Effector memory CD4-positive, alpha-beta T cell (primary cell): ENCODE measurements around the gene CLPTM1L.
"Not testable (repeated sequence)": the region's sequence is repeated elsewhere in the genome, so short reads cannot be mapped to it uniquely, and the experiment has no call there.

Source experiments
- DNase-seq, 3 donors: peaks; one replicate each; pipeline ENCODE4 v3.0.0-alpha.2; 2020
- H3K27ac ChIP-seq: 2 replicates; pipeline ENCODE4 v1.7.0; 2013; ENCODE audit warnings: mild to moderate bottlenecking, low read length, moderate library complexity; ENCODE audit not compliant: insufficient read depth, poor library complexity, severe bottlenecking
- H3K27me3 ChIP-seq: replicated peaks from 2 replicates; pipeline ENCODE4 v1.7.0; 2013; ENCODE audit warnings: mild to moderate bottlenecking, low read length; ENCODE audit not compliant: insufficient read depth, control insufficient read depth, poor library complexity, severe bottlenecking
- H3K36me3 ChIP-seq: 2 replicates; pipeline ENCODE4 v1.7.0; 2013; ENCODE audit warnings: mild to moderate bottlenecking, low read length, moderate library complexity; ENCODE audit not compliant: control insufficient read depth, insufficient read depth
- H3K4me1 ChIP-seq: 2 replicates; pipeline ENCODE4 v1.7.0; 2013; ENCODE audit warnings: low read length, mild to moderate bottlenecking; ENCODE audit not compliant: control insufficient read depth, insufficient read depth, poor library complexity, severe bottlenecking
- H3K4me3 ChIP-seq: 2 replicates; pipeline ENCODE4 v1.7.0; 2013; ENCODE audit warnings: low read length, low read depth, mild to moderate bottlenecking; ENCODE audit not compliant: insufficient read depth, poor library complexity, severe bottlenecking
- H3K9me3 ChIP-seq: 2 replicates; pipeline ENCODE4 v1.7.0; 2013; ENCODE audit warnings: mild to moderate bottlenecking, low read length, moderate library complexity; ENCODE audit not compliant: control insufficient read depth

Gene CLPTM1L

DNA sequence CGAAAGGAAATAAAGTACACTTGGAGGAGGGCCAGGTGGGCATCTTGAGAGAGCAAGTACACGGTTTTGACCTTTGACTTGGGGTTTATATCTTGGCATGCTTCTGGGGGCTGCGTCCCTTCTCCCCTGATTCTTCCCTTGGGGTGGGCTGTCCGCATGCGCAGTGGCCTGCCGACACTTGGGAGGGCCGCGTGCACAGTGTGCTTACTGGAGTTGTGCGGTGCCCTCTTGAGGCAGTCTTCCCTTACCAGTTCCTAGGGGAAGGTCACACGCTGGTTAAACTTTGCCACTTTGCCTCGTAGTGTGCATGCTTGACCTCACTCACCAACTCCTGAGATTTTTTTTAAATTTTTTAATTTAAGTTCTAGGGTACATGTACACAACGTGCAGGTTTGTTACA is 4.3 kb upstream of the CLPTM1L start:
- Histone ChIP-seq H3K27ac (no peak overlapping the region), H3K4me1 (peaks cover 10% of the 10 kb centered on the region), H3K36me3 (no peaks in the 10 kb centered on the region), H3K9me3 (no peaks in the 10 kb centered on the region), H3K27me3 (no peaks in the 10 kb centered on the region), H3K4me3 (no peak overlapping the region)
- DNase-seq: no peak

DNA sequence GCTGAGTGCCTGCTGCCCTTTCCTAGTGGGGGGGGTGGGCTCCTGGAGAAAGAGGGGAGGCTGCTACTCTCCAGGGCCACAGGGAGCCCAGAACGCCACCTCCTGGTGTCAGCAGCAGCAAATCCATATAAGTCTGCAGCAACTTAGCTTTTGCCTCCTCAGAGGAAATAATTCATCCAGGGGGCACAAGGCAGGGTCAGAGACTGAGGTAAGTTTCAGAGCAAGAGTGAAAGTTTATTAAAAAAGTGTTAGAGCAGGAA is 4.0 kb upstream of the CLPTM1L start:
- peaks cover 13% of the 10 kb centered on the region for H3K4me1 ChIP-seq
- no peak overlapping the region for H3K4me3 ChIP-seq
- DNase-seq: no peak
- H3K27me3 ChIP-seq: no peaks in the 10 kb centered on the region
- H3K36me3 ChIP-seq: no peaks in the 10 kb centered on the region
- no peak overlapping the region for H3K27ac ChIP-seq
- no peaks in the 10 kb centered on the region for H3K9me3 ChIP-seq

DNA sequence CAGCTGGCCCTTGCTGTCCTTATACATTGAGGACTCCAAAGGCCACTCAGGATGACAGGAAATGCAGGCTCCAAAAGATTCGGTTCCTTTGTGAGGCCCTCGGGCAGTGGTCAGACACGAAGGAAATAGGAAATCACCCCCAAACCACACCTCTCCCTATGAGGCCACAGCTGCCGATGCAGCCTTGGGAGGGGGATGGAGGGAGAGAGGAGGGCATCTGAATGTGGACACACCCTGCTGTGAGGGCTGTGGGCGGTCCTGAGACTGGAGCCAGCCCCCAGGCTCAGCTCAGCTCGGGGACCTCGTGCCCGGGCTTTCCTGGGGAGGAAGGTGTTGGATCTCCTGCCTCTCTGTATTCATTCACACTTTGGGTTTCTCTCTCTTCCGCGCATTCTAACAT is 2.7 kb upstream of the CLPTM1L start:
- no peak for DNase-seq
- Histone ChIP-seq H3K27ac (no peak overlapping the region), H3K4me3 (no peak overlapping the region), H3K9me3 (no peaks in the 10 kb centered on the region), H3K36me3 (peaks cover 2% of the 10 kb centered on the region), H3K4me1 (peaks cover 18% of the 10 kb centered on the region), H3K27me3 (no peaks in the 10 kb centered on the region)

DNA sequence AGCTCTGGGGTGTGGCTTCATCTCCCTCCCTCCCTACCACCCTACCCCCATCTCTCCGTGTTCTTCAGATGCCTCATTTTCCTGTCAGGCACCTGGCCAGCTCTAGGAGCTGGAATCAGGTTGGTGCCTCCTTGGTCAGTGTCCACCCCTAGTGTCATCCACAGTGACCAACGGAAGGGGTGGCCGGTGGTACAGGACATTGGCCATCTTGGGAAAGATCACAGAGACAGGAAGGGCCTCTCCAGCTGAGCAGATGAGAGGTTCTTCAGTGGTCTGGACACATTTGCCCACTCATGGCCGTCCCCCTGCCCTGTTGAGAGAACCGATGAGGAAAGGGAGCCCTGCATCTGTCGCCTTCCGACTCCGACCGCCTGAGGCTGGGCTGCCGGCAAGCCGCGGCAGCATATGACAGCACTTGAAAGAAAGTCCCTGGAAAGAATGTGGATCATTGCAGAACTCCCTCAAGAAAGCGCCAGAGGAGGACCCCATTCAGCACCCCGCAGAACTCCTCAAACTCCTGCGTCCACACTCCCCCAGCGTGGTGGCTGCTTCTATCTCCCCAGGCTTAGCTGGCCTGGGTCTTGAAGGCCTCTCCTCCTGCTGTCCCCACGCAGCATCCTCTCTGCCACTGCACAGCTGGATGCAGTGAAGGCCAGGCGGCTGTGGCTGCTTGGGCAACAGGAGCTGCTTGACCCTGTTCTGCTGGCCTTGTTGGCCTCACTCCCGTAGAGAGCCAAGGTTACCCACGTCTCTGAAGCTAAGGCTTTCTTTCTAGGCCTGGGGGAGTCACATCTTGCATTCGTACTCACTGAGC is 1.9 kb upstream of the CLPTM1L start:
- Histone ChIP-seq H3K4me1 (peaks cover 18% of the 10 kb centered on the region), H3K27me3 (no peaks in the 10 kb centered on the region), H3K9me3 (no peaks in the 10 kb centered on the region), H3K36me3 (peaks cover 9% of the 10 kb centered on the region), H3K4me3 (no peak overlapping the region), H3K27ac (no peak overlapping the region)
- DNase-seq: no peak

DNA sequence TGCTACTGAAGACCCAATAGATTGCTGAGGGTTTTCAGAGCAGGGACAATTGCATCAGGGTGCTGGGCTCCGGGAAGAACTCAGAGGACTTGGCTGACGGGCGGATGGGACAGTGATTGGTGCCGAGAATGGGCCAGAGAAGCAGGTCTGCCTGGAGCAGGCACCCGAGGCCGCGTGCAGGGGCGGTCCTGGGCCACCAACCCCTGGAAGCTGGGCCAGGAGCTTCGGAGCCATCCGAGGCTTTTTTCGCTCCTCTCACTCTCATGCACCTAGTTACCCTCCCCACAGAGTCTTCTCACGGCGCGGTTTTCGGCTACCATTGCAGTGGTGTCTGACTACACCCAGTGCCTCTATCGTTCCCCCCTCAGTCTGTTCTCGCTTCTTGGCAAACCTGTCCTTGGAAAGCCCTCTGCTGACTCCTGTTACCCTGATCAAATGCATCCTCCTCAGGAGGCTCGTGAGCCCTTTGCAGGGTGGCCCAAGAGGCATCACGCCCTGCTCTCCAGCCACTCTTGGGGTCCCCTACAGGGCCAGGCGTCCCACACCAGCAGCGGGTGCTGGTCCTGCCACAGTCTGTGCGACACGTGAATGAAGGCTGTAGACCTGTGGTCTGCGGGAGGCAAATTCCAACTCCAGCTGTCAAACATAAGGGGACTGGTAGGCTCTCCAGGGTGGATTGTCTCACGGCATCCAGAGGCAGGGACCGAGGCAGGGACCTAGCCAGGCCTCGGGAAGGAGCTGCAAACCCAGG is 1.2 kb upstream of the CLPTM1L start:
- H3K36me3 ChIP-seq: peaks cover 17% of the 10 kb centered on the region
- H3K27me3 ChIP-seq: no peaks in the 10 kb centered on the region
- no peak for DNase-seq
- peak overlapping the region; percentile 89 for H3K4me3 ChIP-seq
- H3K4me1 ChIP-seq: peaks cover 18% of the 10 kb centered on the region
- H3K9me3 ChIP-seq: no peaks in the 10 kb centered on the region
- no peak overlapping the region for H3K27ac ChIP-seq

DNA sequence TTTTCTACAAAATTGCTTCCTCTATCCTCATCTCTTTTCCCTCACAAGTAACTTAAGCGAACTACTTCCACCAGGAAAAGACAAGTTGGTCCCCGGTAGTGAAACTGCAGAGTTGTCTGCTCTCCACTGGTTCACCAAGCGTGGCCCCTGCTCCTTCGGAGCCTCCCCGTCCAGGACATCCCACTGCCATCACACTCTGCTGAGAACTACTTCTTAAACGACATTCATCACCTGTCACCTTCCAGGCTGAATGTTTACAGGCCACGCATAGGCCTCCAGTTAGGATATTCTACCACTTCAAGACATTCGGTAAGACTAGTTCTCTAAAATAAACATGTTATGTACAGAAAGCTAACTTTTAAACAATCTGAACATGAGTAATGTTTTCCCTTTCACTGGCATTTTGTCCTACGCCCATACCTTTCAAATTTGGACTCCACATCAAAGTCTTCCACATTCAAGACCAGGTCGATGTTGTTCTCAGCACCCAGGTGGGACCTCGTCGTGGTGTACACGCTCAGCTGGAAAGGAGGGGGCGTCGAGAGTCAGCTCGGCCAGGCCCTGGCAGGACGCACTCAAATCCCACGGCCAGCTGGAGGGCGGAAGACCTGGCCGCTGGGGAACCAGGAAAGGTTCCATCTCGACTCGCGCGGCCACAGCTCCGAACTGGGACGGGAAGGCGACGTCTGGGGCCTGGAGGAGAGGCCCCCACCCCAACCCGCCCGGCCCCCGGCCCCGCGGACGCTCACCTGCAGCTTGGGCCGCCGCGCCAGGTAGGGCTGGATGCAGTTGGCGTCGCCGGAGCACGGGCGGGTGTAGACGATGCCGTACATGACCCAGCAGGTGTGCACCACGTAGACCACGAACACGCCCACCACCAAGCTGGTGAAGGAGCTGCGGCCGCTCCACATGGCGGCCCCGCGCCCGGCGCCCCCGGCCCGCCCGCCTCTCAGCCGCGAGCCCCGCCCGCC is 683 bp downstream of the CLPTM1L start:
- Histone ChIP-seq H3K27ac (peak overlapping the region; percentile 55), H3K4me3 (peak overlapping the region; percentile 69), H3K27me3 (no peaks in the 10 kb centered on the region), H3K9me3 (no peaks in the 10 kb centered on the region), H3K36me3 (peaks cover 27% of the 10 kb centered on the region), H3K4me1 (peaks cover 18% of the 10 kb centered on the region)
- DNase-seq: no peak

DNA sequence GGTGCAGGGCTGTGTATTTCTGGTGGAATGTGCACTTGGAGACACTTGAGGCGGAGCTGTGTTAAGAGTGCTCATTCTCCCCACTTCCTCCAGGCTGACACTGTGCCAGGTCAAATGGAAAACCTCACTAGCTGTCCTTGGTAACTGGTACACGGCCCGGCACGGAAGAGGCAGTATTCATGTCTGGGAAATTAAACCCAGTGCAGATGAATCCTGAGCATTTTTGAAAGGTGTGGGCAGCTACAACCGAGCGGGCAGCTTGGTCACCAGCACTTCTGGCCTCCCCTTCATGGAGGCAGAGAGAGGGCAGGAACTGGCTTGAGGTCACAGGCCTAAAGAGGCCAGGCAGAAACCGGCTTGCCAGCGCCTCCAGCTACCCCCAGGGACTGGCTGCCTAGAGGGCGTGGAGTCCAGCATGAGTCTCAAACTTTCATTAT is 1.6 kb downstream of the CLPTM1L start:
- Histone ChIP-seq H3K27ac (no peak overlapping the region), H3K36me3 (peaks cover 34% of the 10 kb centered on the region), H3K27me3 (no peaks in the 10 kb centered on the region), H3K4me3 (no peak overlapping the region), H3K9me3 (no peaks in the 10 kb centered on the region), H3K4me1 (peaks cover 18% of the 10 kb centered on the region)
- DNase-seq: no peak

DNA sequence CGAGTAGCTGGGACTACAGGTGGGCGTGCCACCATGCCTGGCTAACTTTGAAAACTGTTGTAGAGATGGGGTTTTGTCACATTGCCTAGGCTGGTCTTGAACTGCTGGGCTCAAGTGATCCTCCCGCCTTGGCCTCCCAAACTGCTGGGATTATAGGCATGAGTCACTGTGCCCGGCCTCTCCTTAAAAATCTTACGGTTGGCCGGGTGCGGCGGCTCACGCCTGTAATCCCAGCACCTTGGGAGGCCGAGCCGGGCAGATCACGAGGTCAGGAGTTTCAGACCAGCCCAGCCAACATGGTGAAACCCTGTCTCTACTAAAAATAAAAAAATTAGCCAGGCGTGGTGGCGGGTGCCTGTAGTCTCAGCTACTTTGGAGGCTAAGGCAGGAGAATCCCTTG is 2.2 kb downstream of the CLPTM1L start:
- Histone ChIP-seq H3K4me1 (peaks cover 18% of the 10 kb centered on the region), H3K36me3 (peaks cover 40% of the 10 kb centered on the region)
- not testable (repeated sequence) for H3K4me3 ChIP-seq, H3K27ac ChIP-seq, DNase-seq, H3K9me3 ChIP-seq, H3K27me3 ChIP-seq

DNA sequence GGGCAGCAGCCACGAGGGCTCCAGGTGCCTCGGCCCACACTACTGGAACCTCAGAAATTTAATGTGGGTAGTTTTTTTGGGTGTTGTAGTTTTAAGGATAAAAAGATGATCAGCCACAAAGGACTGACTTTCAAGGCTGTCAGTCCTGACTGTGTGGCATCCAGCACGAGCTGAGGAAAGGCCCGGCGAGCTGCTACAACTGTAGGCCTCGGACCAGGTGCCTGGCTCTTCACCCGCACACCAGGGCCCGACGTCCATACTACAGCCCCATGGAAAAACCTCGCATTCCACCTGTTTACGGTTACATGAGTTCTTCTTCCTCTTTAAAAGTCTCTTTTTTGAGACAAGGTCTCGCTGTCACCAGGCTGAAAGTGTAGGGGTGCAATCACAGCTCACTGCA is 2.6 kb downstream of the CLPTM1L start:
- Histone ChIP-seq H3K27ac (no peak overlapping the region), H3K9me3 (no peaks in the 10 kb centered on the region), H3K36me3 (peaks cover 45% of the 10 kb centered on the region), H3K27me3 (no peaks in the 10 kb centered on the region), H3K4me1 (peaks cover 18% of the 10 kb centered on the region), H3K4me3 (no peak overlapping the region)
- DNase-seq: no peak
